Fibroblast of lung (primary cell): ENCODE data around the gene PSMA5. TPM values are rescaled to one million over a fixed set of nuclear protein-coding genes. Genes with fewer than 3 reads are reported as not detected.
A peak's percentile ranks its signal among the peaks of the same experiment; 100 is the strongest.

Source experiments
- DNase-seq, 2 donors: peaks; one replicate each; pipeline versions ENCODE4 v3.0.0 to v3.0.0-alpha.2; 2010; ENCODE audit warnings: low read depth in 2 of 2
- H2AFZ ChIP-seq: 2 replicates; pipeline ENCODE4 v1.5.1; 2012; ENCODE audit warnings: low read length, control low read depth, inconsistent platforms
- H3K27ac ChIP-seq: 2 replicates; pipeline ENCODE4 v1.5.1; 2011; ENCODE audit warnings: low read length, control low read depth; ENCODE audit not compliant: insufficient read depth
- H3K27me3 ChIP-seq: 2 replicates; pipeline ENCODE4 v1.5.1; 2011; ENCODE audit warnings: mild to moderate bottlenecking, low read length; ENCODE audit not compliant: control insufficient read depth, insufficient read depth
- H3K36me3 ChIP-seq: 2 replicates; pipeline ENCODE4 v1.5.1; 2011; ENCODE audit warnings: low read length; ENCODE audit not compliant: control insufficient read depth, insufficient read depth
- H3K4me1 ChIP-seq: 2 replicates; pipeline ENCODE4 v1.5.1; 2011; ENCODE audit warnings: low read length; ENCODE audit not compliant: control insufficient read depth, insufficient read depth; ENCODE audit errors: extremely low read depth
- H3K4me2 ChIP-seq: 2 replicates; pipeline ENCODE4 v1.5.1; 2011; ENCODE audit warnings: low read length, control low read depth; ENCODE audit not compliant: insufficient read depth; ENCODE audit errors: extremely low read depth
- H3K4me3 ChIP-seq, 4 experiments: fragments of 200-600 bp in 1 of 4; sonication (generic) in 1 of 4; replicated peaks in 1 of 4; 2 replicates each; pipeline ENCODE4 v1.5.1; 2011 to 2016; ENCODE audit warnings: low read length in 4 of 4, low read depth in 3 of 4, mild to moderate bottlenecking in 3 of 4, control low read depth in 2 of 4, inconsistent platforms in 1 of 4, mixed read lengths in 1 of 4; ENCODE audit not compliant: insufficient read depth in 1 of 4; ENCODE audit errors: control extremely low read depth in 1 of 4
- H3K79me2 ChIP-seq: 2 replicates; pipeline ENCODE4 v1.5.1; 2012; ENCODE audit warnings: mild to moderate bottlenecking, low read length, inconsistent platforms; ENCODE audit not compliant: control insufficient read depth, insufficient read depth
- H3K9ac ChIP-seq: 2 replicates; pipeline ENCODE4 v1.5.1; 2011; ENCODE audit warnings: mild to moderate bottlenecking, low read length, control low read depth; ENCODE audit not compliant: insufficient read depth
- H3K9me3 ChIP-seq: 2 replicates; pipeline ENCODE4 v1.5.1; 2012; ENCODE audit warnings: low read depth, low read length; ENCODE audit not compliant: control insufficient read depth, insufficient read depth
- H4K20me1 ChIP-seq: 2 replicates; pipeline ENCODE4 v1.5.1; 2011; ENCODE audit warnings: low read length; ENCODE audit not compliant: control insufficient read depth, insufficient read depth; ENCODE audit errors: extremely low read depth
- EZH2 ChIP-seq: IDR thresholded peaks from 2 replicates; pipeline ENCODE4 v1.5.1; 2012; ENCODE audit warnings: low read length, control low read depth, mild to moderate bottlenecking; ENCODE audit errors: missing control alignments
- polyA plus RNA-seq, 2 donors: library from polyadenylated mRNA; depleted of rRNA in 1 of 2; stranded (reverse) in 1 of 2; unstranded in 1 of 2; fragments of >200 nt; gene quantifications; 2 replicates each; pipeline ENCODE4 v1.2.1, GENCODE V29; 2011 to 2012; ENCODE audit warnings: missing spikeins in 1 of 2
- total RNA-seq: library from RNA; depleted of rRNA; stranded (reverse); fragments of >200 nt; gene quantifications from 2 replicates; pipeline ENCODE4 v1.2.1, GENCODE V29; 2014
- TF ChIP-seq, protein P1 (sequence below), 2 donors: IDR thresholded peaks in 1 of 2; conservative IDR thresholded peaks in 1 of 2; 1 replicate in 1 of 2; 2 replicates in 1 of 2; pipeline ENCODE4 v1.5.1; 2011 to 2012; ENCODE audit warnings: low read length in 2 of 2, control low read depth in 1 of 2, inconsistent platforms in 1 of 2, low read depth in 1 of 2, mild to moderate bottlenecking in 1 of 2

Gene PSMA5
- total and polyA plus RNA-seq, 2 donors (not counting 1 experiment from before 2014, with no cell fraction given) = 41.0 to 145 TPM

DNA sequence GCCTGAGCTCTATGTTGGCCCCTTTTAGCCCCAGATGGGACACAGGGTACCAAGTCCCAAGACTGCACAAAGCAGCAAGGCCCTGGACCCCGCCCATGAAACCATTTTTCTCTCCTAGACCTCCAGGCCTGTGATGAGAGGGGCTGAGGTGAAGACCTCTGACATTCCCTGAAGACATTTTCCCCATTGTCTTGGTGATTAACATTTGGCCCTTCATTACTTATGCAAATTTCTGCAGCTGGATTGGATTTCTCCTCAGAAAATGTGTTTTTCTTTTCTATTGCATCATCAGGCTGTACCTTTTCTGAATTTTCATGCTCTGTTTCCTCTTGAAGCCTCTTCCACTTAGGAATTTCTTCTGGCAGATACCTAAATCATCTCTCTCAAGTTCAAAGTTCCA, 8.2 kb upstream of the PSMA5 start:
- Histone ChIP-seq H3K27me3 (no peaks in the 10 kb centered on the region), H3K4me2 (no peak overlapping the region), H3K9me3 (no peaks in the 10 kb centered on the region), H2AFZ (no peak overlapping the region), H3K4me1 (peaks cover 13% of the 10 kb centered on the region), H4K20me1 (no peaks in the 10 kb centered on the region), H3K79me2 (no peaks in the 10 kb centered on the region), H3K36me3 (no peaks in the 10 kb centered on the region), H3K27ac (no peak overlapping the region), H3K4me3 (no peak overlapping the region), H3K9ac (no peak overlapping the region)
- no peak for DNase-seq
- TF ChIP-seq, protein P1, sequence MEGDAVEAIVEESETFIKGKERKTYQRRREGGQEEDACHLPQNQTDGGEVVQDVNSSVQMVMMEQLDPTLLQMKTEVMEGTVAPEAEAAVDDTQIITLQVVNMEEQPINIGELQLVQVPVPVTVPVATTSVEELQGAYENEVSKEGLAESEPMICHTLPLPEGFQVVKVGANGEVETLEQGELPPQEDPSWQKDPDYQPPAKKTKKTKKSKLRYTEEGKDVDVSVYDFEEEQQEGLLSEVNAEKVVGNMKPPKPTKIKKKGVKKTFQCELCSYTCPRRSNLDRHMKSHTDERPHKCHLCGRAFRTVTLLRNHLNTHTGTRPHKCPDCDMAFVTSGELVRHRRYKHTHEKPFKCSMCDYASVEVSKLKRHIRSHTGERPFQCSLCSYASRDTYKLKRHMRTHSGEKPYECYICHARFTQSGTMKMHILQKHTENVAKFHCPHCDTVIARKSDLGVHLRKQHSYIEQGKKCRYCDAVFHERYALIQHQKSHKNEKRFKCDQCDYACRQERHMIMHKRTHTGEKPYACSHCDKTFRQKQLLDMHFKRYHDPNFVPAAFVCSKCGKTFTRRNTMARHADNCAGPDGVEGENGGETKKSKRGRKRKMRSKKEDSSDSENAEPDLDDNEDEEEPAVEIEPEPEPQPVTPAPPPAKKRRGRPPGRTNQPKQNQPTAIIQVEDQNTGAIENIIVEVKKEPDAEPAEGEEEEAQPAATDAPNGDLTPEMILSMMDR (conservative IDR thresholded peaks at IDR 0.05 in 1 of 2, IDR thresholded peaks at IDR 0.05 in 1 of 2; ENCODE audit: low read depth in 1 of 2, low read length in 2 of 2) = no peak
- no peak for TF ChIP-seq EZH2

DNA sequence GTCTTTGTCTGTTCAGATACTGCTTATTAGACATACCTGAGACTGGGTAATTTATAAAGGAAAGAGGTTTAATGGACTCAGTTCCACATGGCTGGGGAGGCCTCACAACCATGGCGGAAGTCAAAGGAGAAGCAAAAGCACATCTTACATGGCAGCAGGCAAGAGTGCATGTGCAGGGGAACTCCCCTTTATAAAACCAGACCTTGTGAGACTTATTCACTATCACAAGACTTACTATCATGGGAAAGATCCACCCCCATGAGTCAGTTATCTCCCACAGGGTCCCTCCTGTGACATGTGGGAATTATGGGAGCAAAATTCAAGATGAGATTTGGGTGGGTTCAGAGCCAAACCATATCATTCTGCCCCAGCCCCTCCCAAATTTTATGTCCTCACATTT, 7.1 kb upstream of the PSMA5 start:
- no peaks in the 10 kb centered on the region for H3K79me2 ChIP-seq
- H2AFZ ChIP-seq = no peak overlapping the region
- H3K4me1 ChIP-seq = peaks cover 6% of the 10 kb centered on the region
- H3K9me3 ChIP-seq = no peaks in the 10 kb centered on the region
- no peak overlapping the region for H3K9ac ChIP-seq
- TF ChIP-seq EZH2 = no peak
- TF ChIP-seq, protein P1 (conservative IDR thresholded peaks at IDR 0.05 in 1 of 2, IDR thresholded peaks at IDR 0.05 in 1 of 2; ENCODE audit: low read depth in 1 of 2, low read length in 2 of 2) = no peak
- H3K4me3 ChIP-seq = no peak overlapping the region
- DNase-seq = no peak
- H3K27ac ChIP-seq = no peak overlapping the region
- H3K27me3 ChIP-seq = no peaks in the 10 kb centered on the region
- H3K4me2 ChIP-seq = no peak overlapping the region
- H4K20me1 ChIP-seq = no peaks in the 10 kb centered on the region
- H3K36me3 ChIP-seq = no peaks in the 10 kb centered on the region

DNA sequence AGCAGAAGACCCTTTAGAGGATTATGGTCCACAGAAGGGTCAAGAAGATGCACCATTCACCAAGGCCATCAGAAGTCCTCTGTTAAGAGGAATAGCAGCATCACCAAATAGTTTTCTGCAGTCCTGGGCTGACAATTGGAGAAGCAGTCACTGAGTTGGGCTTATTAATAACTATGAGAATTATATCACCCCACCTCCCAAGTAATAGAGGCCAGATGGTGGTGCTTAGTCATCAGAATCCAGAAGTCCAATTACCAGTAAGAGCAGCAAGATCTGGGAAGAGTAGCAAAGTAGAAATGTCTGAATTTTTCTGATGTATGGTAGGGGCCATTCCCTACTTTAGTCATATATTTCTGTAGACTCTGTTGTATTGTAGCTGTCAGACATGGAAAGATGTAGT, 6.1 kb upstream of the PSMA5 start:
- H3K9me3 ChIP-seq = no peaks in the 10 kb centered on the region
- H4K20me1 ChIP-seq = no peaks in the 10 kb centered on the region
- H3K4me3 ChIP-seq = no peak overlapping the region
- H3K36me3 ChIP-seq = no peaks in the 10 kb centered on the region
- no peaks in the 10 kb centered on the region for H3K27me3 ChIP-seq
- no peak overlapping the region for H2AFZ ChIP-seq
- H3K4me1 ChIP-seq = peaks cover 3% of the 10 kb centered on the region
- TF ChIP-seq EZH2 = no peak
- TF ChIP-seq, protein P1 (conservative IDR thresholded peaks at IDR 0.05 in 1 of 2, IDR thresholded peaks at IDR 0.05 in 1 of 2; ENCODE audit: low read depth in 1 of 2, low read length in 2 of 2) = no peak
- no peak overlapping the region for H3K27ac ChIP-seq
- no peak overlapping the region for H3K4me2 ChIP-seq
- peaks cover 3% of the 10 kb centered on the region for H3K79me2 ChIP-seq
- peak; percentile 23 to 39 for DNase-seq
- H3K9ac ChIP-seq = no peak overlapping the region
